GM18867 (cell line): Measurements from ENCODE around the gene CHST10.
"Not testable (repeated sequence)": the region's sequence is repeated elsewhere in the genome, so short reads cannot be mapped to it uniquely, and the experiment has no call there.

Source experiments
- ATAC-seq: cut with Tn5 transposase; IDR thresholded peaks from one replicate; pipeline ENCODE4 v1.9.1; 2021; ENCODE audit warnings: mild to moderate bottlenecking, moderate library complexity; ENCODE audit not compliant: unreplicated experiment

CHST10 gene, protein sequence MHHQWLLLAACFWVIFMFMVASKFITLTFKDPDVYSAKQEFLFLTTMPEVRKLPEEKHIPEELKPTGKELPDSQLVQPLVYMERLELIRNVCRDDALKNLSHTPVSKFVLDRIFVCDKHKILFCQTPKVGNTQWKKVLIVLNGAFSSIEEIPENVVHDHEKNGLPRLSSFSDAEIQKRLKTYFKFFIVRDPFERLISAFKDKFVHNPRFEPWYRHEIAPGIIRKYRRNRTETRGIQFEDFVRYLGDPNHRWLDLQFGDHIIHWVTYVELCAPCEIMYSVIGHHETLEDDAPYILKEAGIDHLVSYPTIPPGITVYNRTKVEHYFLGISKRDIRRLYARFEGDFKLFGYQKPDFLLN

DNA sequence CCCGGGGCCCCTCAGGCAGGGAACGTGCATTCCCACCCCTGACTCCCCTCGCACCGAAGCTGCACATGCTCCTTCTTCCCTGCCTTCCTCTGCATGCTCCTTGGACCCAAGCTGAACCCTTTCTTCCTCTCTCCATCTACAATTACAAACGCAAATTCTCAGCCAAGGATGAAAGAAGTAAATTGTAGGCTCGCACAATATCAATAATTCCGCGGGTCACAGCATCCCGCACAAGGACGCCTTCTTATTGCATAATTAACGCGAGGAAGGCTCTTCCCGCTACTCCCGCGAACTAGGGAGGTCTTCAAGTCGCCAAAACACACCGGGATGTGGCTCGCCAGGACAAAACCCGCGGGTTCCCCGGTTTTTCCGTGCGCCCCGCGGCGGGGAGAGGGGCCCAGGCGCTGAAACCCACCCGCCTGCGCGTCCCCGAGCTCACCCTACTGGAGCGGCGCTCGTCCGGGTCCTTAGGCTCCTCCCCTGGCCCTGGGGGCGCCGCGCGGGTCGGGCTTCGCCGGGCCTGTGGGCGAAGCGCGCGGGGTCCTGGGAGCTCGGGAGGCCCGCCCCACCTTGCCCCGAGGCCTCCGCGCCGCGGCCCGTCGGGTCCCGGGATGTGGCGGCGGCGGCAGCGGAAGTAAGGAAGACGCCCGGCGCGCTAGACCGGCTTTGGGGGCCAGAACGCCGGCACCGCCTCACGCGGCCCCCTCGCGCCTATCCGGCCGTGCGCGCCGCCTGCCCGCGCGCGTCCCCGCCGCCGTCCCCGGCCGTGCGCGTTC lies at the start of gene CHST10:
TSS of gene CHST10 (minus strand) at position 734 of the 776 bp plus-strand sequence. CDS start 10,993 bp downstream, outside the sequence.
- peak; percentile 95 for ATAC-seq

DNA sequence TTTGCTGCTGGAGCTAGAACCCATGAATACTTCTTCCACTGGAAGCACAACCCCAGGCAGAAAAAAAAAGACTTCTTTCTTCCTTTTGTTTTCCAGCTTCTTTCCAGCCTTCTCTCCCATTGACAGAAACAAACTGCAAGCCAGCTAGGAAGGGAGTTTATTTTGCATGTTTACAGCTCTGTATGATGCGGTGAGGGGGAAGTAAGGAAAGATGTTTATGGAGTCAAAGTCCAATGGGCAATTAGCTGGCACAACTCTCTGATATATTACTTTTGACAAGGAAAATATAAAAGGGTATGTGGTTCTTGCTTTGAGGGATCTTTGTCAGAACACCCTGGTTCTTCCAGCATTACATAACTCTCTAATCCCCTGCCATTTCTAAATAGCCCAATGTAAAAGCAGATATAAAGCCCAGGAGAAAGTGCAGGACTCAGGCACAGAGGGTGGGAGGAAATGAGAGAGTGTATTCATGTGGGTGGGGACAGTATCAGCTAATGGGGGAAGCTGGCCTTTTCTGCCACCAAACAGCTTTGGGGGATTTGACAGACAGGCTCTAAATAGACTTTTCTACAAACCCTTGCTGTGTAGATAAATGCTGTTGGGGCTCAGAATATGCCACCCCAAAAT lies 43.5 kb upstream of the CHST10 start:
- ATAC-seq, result no peak

DNA sequence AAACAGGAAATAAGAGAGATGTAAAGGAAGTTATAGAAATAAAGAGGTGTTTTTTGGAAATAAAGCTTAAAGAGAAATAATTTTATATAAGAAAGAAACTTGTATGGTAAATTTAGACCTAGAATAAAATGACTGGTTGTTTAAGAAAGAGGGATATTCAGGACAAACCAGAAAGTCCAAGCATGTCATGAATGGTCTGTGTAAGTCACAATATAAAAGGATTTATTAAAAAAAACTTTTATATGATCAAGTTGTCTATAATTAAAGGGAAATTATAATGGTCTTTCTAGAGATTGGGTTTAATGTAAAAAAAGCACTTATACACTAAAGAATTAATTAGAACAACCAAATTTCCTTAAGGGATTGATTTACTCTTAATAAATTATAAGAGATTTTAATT lies 38.9 kb upstream of the CHST10 start:
- not testable (repeated sequence) for ATAC-seq

DNA sequence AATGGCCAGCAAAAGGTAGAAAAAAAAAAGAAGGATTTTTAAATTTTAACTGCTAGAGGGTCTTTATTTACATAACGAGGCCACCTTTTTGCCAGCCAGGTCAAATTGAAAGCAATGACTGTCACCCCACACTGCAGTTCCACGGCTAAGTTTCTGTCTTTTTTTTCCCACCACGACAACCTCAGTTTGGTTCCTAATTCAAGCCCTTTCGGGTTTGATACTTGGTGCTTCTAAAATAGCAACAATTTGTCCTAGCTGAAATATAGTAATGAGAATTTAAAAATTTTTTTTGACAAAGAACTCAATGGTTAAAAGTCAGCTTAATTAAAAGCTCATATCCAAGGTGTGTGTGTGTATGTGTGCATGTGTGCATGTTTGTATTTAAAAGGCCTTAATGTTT lies 36.4 kb upstream of the CHST10 start:
- ATAC-seq, result peak; percentile 62

DNA sequence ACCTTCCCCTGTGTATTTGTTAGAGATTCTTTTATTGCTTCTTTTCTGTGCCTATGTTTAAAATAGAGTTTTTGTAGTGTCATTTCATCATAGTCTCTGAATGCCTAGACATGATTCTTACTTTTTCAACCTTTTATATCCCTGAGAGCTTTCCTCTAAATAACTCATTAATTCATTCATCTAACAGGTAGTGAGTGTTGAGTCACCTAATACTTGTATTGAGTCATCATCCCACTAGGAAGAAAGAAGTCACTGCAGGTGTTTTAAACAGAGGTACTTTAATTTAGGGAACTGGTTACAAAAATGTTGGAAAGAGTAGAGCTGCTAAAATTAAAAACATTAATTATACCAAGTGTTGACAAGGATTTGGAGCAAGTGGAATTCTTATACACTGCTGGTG lies 34.3 kb upstream of the CHST10 start:
- ATAC-seq, result no peak

DNA sequence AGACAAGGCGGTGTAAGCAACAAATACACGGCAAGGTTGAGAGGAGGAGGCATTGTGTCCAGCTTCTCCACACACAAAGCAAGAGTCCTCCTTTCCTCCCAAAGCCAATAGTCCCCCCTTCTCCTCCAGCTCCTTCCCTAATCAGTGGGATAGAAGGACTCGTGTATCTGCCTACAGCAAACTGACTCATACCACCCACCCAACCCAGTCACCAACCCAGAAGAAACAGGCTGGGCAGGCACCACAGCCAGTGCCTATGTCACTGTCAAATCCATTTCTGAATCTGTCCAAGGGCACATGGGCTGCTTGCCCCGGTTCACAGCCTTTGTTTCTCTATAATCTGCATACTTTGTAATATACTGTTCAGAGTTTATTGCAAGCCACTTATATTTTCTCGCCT lies 33.6 kb upstream of the CHST10 start:
- ATAC-seq, result no peak

DNA sequence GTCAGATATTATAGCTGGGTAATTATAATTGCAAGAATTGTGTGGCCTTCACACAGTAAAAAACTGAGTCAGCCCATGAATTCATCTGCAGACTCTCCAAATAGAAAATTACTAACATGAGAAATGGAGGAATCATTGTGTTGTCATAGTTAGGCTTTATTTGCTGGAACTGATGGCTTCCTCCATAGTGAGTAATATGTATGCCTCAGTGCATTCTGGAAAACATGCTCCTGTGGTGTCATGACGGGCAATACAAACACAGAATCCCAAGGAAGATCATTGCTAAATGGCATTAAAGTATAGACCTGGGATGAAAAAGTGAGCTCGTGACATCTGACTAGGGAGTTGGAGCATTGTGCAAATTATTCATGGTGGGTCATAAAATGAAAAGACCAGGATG lies 29.2 kb upstream of the CHST10 start:
- ATAC-seq, result no peak

DNA sequence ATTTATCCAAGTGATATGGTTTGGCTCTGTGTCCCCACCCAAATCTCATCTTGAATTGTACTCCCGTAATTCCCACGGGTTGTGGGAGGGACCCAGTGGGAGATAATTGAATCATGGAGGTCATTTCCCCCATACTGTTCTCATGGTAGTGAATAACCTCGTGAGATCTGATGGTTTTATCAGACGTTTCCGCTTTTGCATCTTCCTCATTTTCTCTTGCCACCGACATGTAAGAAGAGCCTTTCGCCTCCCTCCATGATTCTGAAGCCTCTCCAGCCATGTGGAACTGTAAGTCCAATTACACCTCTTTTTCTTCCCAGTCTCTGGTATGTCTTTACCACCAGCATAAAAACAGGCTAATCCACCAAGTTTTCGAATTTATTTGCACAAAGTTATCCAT lies 20.3 kb upstream of the CHST10 start:
- ATAC-seq, result no peak

DNA sequence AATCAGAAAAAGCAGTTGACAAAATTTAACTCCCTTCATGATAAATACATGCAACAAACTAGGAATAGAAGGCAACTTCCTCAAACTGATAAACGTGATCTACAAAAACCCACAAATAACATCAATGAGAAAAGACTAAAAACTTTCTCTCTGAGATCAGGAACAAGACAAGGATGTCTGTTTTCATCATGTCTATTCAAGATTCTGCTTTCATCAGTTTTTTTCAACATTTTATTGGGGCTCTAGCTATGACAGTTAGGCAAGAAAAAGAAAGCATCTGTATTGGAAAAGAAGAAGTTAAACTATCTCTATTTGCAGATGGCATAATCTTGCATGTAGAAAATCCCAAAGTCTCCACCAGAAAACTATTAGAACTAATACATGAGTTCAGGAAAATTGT lies 12.3 kb upstream of the CHST10 start:
- no peak for ATAC-seq

DNA sequence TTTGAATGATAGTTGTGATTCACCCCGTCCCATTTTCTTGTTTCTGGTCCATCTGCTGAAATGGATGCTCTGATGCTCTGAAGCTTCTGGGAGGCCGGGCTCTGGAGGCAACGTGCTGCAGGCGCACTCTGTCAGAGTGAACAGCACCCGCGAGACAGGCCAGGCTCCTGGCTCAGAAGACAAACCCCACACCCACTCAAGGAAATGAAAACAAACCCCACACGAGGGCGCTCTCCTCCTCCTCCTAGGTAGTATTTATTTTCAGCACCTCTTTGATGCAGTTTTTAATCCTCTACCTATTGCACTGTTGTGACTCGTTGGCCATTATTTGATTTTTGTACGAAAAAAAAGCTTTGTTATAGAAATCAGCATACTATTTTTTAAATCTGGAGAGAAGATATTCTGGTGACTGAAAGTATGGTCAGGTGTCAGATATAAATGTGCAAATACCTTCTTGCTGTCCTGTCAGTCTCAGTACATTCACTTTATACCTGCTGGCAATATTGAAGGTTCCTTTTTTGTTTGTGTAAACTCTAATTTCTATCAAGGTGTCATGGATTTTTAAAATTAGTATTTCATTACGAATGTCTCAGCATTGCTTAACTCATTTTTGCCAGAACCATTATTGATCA lies 10.3 kb upstream of the CHST10 start:
- no peak for ATAC-seq

DNA sequence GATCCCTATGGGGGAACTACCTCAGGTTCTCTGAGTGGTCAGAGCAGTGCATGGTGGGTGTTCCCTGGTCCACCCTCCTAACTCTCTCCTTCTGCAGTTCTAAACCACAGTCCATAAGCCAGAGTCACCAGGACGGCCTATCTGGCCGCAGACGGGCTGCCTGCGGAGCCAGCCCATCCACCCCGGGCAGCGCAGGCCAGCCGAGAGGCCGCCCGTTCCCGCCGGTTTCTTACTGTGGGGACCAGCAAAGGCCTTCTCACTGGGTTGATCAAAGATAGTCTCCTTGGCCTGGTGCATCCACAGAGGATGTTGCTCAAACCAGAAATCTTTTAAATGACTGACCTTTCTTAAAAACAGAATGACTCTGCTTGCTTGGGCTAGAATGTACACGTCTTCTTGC lies 9.6 kb upstream of the CHST10 start:
- no peak for ATAC-seq

DNA sequence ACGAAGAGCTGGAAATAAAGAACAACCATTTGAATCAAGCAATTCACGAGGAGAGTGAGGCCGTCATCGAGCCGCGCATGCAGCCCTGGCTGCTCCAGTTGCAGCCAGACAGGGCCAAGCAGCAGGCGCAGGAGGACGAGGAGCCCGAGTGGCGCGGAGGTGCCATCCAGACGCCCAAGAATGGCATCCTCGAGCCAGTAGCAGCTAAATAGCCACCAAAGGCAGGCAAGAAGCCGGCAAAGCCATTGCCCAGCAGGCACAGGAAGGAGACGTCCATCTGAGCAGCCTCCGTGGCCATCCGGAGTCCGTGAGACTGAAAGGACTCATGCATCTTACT lies 8.9 kb upstream of the CHST10 start:
- no peak for ATAC-seq

DNA sequence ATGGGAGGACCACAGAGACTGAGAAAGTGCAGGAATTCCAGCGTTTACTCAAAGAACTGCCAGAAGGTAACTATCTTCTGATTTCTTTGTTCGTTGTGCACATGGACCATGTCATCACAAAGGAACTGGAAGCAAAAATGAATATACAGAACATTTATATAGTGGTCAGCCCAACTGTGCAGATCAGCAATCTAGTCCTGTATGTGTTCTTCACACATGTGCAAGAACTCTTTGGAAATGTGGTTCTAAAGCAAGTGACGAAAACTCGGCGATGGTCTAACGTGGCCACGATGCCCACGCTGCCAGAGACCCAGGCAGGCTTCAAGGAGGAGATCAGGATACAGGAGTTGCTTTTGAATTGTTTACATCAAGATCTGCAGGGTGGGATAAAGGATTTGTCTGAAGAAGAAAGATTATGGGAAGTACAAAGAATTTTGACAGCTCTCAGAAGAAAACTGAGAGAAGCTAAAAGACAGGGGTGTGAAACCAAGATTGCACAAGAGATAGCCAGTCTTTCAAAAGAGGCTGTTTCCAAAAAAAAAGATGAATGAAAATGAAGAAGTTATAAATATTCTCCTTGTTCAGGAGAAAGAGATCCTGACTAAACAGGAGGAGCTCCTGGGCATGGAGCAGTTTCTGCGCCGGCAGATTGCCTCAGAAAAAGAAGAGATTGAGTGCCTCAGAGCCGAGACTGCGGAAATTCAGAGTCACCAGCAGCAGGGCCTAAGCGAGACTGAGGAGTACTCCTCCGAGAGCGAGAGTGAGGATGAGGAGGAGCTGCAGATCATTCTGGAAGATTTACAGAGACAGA lies 8.3 kb upstream of the CHST10 start:
- no peak for ATAC-seq

DNA sequence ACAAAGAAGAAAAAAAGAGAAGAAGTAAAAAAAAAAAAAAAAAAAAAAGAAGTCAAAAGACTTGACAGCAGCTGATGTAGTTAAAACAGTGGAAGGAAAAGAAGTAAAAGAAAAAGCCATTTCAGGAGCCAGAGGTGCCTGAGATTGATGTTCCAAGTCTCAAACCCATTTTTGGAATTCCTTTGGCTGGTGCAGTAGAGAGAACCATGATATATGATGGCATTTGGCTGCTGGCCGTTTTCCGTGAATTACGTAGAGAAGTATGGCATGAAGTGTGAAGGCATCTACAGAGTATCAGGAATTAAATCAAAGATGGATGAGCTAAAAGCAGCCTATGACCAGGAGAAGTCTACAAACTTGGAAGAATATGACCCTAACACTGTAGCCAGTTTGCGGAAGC lies 7.6 kb upstream of the CHST10 start:
- ATAC-seq, result no peak

DNA sequence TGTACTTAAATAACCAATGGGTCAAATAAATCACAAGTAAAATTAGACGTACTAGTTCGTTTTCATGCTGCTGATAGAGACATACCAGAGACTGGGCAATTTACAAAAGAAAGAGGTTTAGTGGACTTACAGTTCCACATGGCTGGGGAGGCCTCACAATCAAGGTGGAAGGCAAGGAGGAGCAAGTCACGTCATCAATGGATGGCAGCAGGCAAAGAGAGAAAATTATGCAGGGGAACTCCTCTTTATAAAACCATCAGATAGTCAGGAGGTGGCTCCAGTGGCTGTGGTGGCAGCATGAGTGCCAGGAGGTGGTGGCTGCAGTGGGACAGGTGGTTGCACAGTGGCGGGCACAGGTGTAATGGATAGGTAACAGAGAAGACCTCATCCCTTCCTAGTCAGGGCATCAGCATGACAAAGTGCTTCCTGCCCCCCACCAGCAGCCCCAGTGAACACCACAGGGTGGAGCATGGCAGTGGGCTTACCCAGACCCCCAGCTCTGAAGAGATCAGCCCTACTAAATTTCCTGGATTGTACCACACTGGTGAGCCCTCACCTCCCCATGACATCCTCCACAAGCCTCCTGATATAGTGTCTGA lies 6.9 kb upstream of the CHST10 start:
- ATAC-seq, result no peak

DNA sequence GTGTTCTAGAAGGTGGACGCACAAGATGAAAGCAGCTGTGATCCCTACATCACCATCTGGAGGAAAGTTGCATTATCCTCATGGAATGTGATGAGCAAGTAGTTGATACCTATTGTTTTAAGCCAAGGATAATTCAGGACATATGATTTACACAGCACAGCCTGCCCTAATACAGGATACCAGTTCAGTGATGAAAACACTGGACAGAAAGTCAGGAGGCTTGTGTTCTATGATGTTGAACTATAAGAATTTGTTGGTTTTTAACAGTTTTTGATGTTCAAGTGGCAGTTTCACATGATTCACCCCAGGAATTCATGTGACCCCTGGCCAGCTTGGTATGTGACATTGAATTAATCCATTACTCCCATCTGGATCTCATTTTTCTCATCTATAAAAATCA lies 6.2 kb upstream of the CHST10 start:
- no peak for ATAC-seq

DNA sequence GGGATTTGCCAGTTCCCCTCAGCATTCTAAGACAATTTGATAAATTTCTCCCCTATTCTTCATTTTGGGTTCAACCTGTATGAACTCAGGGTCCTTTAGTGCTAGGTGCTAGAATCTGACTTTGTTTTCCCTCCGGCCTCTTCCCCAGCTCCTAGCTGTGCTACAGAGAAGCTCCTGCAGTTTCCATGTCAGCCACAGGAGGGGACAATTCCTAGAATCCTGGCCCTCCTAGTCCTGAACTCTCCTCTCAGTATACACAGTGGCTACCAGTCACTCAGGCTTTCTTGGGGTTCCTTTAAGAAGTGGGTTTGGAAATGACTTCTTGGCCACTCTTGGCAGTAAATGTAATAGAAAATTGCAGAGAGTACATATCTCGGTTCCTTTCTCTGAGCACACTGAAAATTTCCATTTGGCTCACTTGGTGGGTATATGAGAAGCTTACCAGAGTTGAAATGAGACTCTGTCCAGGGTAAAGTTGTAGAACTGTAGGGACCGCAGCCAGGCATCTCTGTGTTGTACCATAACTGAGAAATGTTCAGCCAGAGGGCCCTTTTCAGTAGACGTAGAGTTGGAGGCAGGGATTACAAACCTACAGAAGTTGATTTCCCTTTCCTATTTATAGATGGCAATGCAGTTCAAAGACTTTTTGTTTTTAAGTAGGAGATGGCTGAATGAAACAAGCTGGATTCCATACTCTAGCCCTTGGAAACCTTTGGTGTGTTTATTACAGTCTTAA lies 5.0 kb upstream of the CHST10 start:
- ATAC-seq, result no peak

DNA sequence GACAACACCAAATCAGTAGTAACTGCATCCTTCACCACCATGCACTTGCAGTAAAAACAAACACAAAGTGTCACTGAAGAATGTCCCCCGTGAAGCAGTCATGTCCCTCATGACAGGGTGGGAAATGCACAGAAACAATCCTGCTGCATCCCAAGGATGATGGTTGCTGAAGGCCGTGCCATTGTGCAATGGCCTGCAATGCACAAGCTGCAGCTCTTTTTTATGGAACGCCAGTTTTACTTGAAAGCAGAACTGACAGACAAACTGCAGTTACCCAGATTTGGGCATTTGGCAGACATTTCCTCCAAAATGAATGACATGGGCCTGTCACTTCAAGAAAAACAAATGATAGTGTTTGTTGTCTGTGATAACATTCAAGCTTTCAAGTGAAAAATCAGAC lies 2.4 kb upstream of the CHST10 start:
- no peak for ATAC-seq

DNA sequence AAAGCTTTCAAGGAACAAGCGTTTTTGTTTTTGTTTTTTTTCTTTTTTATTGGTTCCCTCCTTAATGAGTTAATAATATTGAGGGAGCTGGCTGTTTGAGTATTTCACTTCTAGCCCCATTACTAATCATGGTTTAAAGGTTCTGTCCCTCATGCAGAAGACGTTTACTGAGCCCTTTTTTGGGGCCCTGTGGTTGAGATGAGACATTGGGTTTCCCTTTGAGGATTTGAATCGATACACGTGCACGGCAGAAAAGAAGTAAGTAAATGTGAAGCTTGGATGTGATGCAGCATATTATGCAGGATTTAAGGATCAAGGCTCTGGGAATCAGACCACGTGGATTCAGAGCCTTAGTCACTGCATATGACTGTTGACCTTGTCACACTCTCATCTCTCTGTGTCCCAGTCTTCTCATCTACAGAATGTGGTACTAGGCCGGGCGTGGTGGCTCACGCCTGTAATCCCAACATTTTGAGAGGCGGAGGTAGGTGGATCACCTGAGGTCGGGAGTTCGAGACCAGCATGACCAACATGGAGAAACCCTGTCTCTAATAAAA lies 1.0 kb upstream of the CHST10 start:
- no peak for ATAC-seq
